Measurements from ENCODE around the gene TMED8. TPM values are rescaled to one million over a fixed set of nuclear protein-coding genes. Genes with fewer than 3 reads are reported as not detected.
"Not testable (repeated sequence)": the region's sequence is repeated elsewhere in the genome, so short reads cannot be mapped to it uniquely, and the experiment has no call there.

TMED8 gene
- total and polyA plus RNA-seq, 9 donors: 5.5 to 17.4 (median 13.1) TPM

DNA sequence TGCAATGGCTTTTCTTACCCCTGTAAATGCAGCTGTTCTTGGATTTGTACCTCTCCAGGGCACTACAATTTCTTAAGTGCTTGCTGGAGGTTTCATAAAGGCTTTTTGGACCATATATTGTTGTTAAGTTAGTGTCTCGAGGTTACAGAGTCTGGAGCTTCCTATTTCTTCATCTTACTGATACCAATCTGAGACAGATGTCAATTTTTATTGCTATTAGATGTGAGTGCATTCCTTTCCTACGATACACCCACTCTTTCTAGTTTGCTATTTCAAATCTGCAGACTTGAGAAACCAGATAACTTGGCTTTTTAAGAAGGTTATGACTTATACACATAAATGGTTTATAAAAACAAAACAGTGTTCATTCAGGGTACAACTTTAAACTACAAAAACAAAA is 44.3 kb upstream of the TMED8 start:
- no peak for TF ChIP-seq POLR2A (IDR thresholded peaks at IDR 0.05)
- no peak for TF ChIP-seq EP300 (IDR thresholded peaks at IDR 0.05)
- TF ChIP-seq, protein P1, sequence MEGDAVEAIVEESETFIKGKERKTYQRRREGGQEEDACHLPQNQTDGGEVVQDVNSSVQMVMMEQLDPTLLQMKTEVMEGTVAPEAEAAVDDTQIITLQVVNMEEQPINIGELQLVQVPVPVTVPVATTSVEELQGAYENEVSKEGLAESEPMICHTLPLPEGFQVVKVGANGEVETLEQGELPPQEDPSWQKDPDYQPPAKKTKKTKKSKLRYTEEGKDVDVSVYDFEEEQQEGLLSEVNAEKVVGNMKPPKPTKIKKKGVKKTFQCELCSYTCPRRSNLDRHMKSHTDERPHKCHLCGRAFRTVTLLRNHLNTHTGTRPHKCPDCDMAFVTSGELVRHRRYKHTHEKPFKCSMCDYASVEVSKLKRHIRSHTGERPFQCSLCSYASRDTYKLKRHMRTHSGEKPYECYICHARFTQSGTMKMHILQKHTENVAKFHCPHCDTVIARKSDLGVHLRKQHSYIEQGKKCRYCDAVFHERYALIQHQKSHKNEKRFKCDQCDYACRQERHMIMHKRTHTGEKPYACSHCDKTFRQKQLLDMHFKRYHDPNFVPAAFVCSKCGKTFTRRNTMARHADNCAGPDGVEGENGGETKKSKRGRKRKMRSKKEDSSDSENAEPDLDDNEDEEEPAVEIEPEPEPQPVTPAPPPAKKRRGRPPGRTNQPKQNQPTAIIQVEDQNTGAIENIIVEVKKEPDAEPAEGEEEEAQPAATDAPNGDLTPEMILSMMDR (IDR thresholded peaks at IDR 0.05): no peak
- Histone ChIP-seq H3K4me1 (ENCODE audit: insufficient read depth) (no peaks in the 10 kb centered on the region), H3K4me3 (no peak overlapping the region), H3K27ac (no peak overlapping the region), H3K36me3 (no peaks in the 10 kb centered on the region), H3K9me3 (no peaks in the 10 kb centered on the region), H3K27me3 (no peaks in the 10 kb centered on the region)
- 34 to 76% (median 46%) methylated on average over 2 of the region's 2 CpGs for whole genome bisulfite sequencing, 3 donors
- DNase-seq: no peak
- intact Hi-C loops (cut with DNase I): no loop called here

DNA sequence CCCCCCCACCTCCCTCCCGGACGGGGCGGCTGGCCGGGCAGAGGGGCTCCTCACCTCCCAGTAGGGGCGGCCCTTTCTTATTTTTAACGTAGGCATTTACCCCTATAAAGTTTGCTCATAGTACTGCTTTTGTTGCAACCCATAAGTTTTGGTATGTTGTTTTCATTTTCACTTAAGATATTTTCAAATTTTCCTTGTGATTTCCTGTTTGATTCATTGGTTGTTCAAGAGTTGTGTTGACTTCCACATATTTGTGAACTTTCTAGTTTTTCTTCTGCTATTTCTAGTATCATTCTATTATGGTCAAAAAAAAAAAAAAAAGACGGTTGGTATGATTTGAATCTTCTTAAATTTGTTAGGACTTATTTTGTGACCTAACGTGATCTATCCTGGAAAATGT is 39.9 kb upstream of the TMED8 start:
- intact Hi-C loops (cut with DNase I): no loop called here
- DNase-seq: no peak
- H3K27me3 ChIP-seq: no peaks in the 10 kb centered on the region
- no peak overlapping the region for H3K27ac ChIP-seq
- no peaks in the 10 kb centered on the region for H3K4me1 ChIP-seq (ENCODE audit: insufficient read depth)
- TF ChIP-seq POLR2A (IDR thresholded peaks at IDR 0.05) (no peak), EP300 (IDR thresholded peaks at IDR 0.05) (no peak)
- TF ChIP-seq, protein P1 (IDR thresholded peaks at IDR 0.05): no peak
- no peaks in the 10 kb centered on the region for H3K9me3 ChIP-seq
- 84 to 89% (median 86%) methylated on average over 7 to 8 of the region's 8 CpGs for WGBS, 3 donors
- H3K4me3 ChIP-seq: no peak overlapping the region
- no peaks in the 10 kb centered on the region for H3K36me3 ChIP-seq

DNA sequence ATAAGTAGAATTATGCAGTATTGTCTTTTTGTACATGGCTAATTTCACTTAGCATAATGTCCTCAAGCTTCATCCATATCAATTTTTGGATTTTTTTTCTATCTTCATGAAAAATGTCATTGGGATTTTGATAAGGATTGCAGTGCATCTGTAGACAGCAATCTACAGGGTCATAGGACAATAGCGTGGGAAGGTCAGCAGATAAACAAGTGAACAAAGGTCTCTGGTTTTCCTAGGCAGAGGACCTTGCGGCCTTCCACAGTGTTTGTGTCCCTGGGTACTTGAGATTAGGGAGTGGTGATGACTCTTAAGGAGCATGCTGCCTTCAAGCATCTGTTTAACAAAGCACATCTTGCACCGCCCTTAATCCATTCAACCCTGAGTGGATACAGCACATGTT is 39.2 kb upstream of the TMED8 start:
- DNase-seq; H3K9me3 ChIP-seq; H3K4me3 ChIP-seq; intact Hi-C loops (cut with DNase I); H3K27me3 ChIP-seq; H3K27ac ChIP-seq; H3K36me3 ChIP-seq; H3K4me1 ChIP-seq (ENCODE audit: insufficient read depth): not testable (repeated sequence)
- WGBS, 3 donors: 89 to 98% (median 95%) methylated on average over 2 to 3 of the region's 3 CpGs

DNA sequence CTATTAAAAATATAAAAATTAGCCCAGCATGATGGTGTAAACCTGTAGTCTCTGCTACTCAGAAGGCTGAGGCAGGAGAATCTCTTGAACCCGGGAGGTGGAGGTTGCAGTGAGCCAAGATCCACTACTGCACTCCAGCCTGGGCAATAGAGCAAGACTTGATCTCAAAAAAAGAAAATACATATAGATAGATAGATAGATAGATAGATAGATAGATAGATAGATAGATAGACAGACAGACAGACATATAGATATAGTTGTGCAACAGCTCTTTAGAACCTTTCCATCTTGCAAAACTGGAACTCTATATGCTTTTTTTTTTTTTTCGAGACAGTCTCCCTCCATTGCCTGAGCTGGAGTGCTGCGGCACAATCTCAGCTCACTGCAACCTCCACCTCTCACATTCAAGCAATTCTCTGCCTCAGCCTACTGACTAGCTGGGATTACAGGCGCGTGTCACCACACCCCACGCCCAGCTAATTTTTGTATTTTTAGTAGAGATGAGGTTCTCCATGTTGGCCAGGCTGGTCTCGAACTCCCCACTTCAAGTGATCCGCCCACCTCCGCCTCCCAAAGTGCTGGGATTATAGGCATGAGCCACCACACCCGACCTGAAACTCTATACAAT is 38.6 kb upstream of the TMED8 start:
- H3K4me1 ChIP-seq (ENCODE audit: insufficient read depth); H3K27ac ChIP-seq; intact Hi-C loops (cut with DNase I); DNase-seq; H3K36me3 ChIP-seq; H3K4me3 ChIP-seq; H3K9me3 ChIP-seq; H3K27me3 ChIP-seq: not testable (repeated sequence)
- WGBS, 3 donors: 93 to 95% (median 94%) methylated on average over 10 of the region's 10 CpGs

DNA sequence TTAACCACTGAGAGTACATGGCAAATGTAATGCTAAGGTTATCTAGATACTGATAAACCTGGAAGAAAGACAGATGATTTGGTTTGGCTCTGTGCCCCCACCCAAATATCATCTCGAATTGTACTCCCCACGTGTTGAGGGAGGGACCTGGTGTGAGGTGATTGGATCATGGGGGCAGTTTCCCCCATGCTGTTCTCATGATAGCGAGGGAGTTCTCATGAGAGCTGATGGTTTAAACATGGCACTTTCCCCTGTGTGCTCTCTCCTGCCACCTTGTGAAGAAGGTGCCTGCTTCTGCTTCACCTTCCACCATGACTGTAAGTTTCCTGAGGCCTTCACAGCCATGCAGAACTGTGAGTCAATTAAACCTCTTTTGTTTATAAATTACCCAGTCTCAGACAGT is 32.2 kb upstream of the TMED8 start:
- no peak for TF ChIP-seq EP300 (IDR thresholded peaks at IDR 0.05)
- TF ChIP-seq, protein P1 (IDR thresholded peaks at IDR 0.05): no peak
- no peak for TF ChIP-seq POLR2A (IDR thresholded peaks at IDR 0.05)
- 50 to 59% (median 50%) methylated on average over 3 of the region's 3 CpGs for WGBS, 3 donors

More for the DNA sequence above, 32.2 kb upstream of the TMED8 start:
- Histone ChIP-seq H3K4me1 (ENCODE audit: insufficient read depth) (peaks cover 1% of the 10 kb centered on the region), H3K27ac (no peak overlapping the region), H3K27me3 (no peaks in the 10 kb centered on the region), H3K36me3 (no peaks in the 10 kb centered on the region), H3K4me3 (no peak overlapping the region), H3K9me3 (no peaks in the 10 kb centered on the region)
- intact Hi-C loops (cut with DNase I): no loop called here
- no peak for DNase-seq

Data from ovary (tissue), 9 donors.